Activated CD8-positive, alpha-beta memory T cell treated with anti-CD3 and anti-CD28 coated beads for 36 hours (primary cell): ENCODE data around the gene FLCN. TPM values are rescaled to one million over a fixed set of nuclear protein-coding genes. Genes with fewer than 3 reads are reported as not detected.

Experiments
- CTCF ChIA-PET: fragments of 350-600 bp; sonication (Branson Sonifier 250); formaldehyde crosslinking; loops from one replicate; lab custom pipeline; 2021; ENCODE audit warnings: antibody characterized with exemption; lab: Charles Lee
- POLR2A ChIA-PET: fragments of 350-600 bp; sonication (Branson Sonifier 250); formaldehyde crosslinking; loops from one replicate; lab custom pipeline; 2021; ENCODE audit warnings: antibody characterized with exemption; lab: Charles Lee
- total RNA-seq, 2 experiments: library from RNA; stranded (reverse); gene quantifications; one replicate each; pipeline ENCODE4 v1.2.3, GENCODE V29; 2021

FLCN gene
- total RNA-seq, 2 experiments from 2014 or later: 22.2 to 25.7 TPM

- CTCF ChIA-PET: interaction anchor here (0.7 to 0.8 kb wide), 3 partner anchors 9 to 258 kb away, joined by 4 read pairs; no protein-coding TSS in a partner anchor
- POLR2A ChIA-PET: no interaction called here
These were observed 59.8 kb downstream of the FLCN start for GRCh38 chr17:17177176-17177575.

- POLR2A ChIA-PET: no interaction called here
- CTCF ChIA-PET: no interaction called here
These were observed 60.6 kb downstream of the FLCN start for GRCh38 chr17:17176341-17176740.

- ChIA-PET POLR2A (no interaction called here), CTCF (interaction anchor here (1.1 kb wide), 1 partner anchor 8 kb away, joined by 4 read pairs; no protein-coding TSS in a partner anchor)
These were observed 61.1 kb downstream of the FLCN start for GRCh38 chr17:17175917-17176316.

DNA sequence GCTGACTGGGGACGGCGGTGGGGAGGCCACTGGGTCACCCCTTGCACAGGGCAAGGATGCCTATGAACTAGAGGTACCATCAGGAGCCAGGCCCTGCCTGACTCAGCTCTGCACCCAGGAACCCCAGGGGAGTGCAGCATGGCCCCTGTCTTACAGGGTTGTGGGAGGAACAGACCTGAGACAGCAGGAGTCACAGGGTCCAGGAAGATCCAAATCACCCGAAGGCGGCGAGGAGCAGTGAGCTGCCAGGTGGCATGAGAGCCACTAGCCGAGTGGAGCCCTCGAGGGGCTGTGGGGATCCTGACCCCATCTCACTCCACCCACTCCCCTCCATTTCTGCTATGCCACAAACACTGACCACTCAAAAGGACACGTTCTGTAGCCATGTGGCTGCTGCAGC, 61.6 kb downstream of the FLCN start:
- ChIA-PET POLR2A (no interaction called here), CTCF (interaction anchor here (0.7 to 1.1 kb wide), 2 partner anchors 9 to 15 kb away, joined by 3 to 4 read pairs; no protein-coding TSS in a partner anchor)

GRCh38 chr17:17173921-17174320, 63.0 kb downstream of the FLCN start:
- ChIA-PET POLR2A (no interaction called here), CTCF (no interaction called here)

- ChIA-PET CTCF (interaction anchor here (1.0 kb wide), 1 partner anchor 9 kb away, joined by 4 read pairs; no protein-coding TSS in a partner anchor), POLR2A (no interaction called here)
These were observed 64.0 kb downstream of the FLCN start for GRCh38 chr17:17172990-17173389.

GRCh38 chr17:17172001-17172939, 64.7 kb downstream of the FLCN start:
- CTCF ChIA-PET: interaction anchor here (1.0 kb wide), 1 partner anchor 9 kb away, joined by 4 read pairs; no protein-coding TSS in a partner anchor
- POLR2A ChIA-PET: interaction anchor here (0.7 kb wide), 1 partner anchor 11 kb away, joined by 3 read pairs; no protein-coding TSS in a partner anchor

- POLR2A ChIA-PET: no interaction called here
- CTCF ChIA-PET: no interaction called here
These were observed 65.8 kb downstream of the FLCN start for GRCh38 chr17:17171186-17171585.

- POLR2A ChIA-PET: interaction anchor here (0.6 kb wide), 1 partner anchor 35 kb away, joined by 3 read pairs; no protein-coding TSS in a partner anchor
- CTCF ChIA-PET: no interaction called here
These were observed 66.5 kb downstream of the FLCN start for GRCh38 chr17:17170346-17170985.

- ChIA-PET CTCF (no interaction called here), POLR2A (no interaction called here)
These were observed 67.6 kb downstream of the FLCN start for GRCh38 chr17:17169396-17169795.

DNA sequence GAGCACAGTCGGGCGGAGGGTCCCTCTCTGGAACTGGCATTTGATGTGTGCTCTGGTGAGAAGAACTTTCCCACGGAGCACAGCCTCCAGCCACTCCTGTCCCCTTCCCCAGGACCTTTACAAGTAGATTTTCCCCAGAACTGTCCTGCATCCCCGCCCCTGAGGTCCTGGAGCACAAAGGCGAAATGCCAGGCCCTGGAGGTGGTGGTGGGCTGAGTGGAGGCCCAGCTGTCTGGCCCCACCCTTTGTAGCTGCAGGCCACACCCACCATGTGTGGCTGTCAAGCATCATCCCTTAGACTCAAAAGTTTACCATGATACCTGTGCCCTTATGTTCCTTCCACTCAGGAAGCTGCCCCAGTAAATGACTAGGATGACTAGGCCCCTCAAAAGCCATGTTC, 68.6 kb downstream of the FLCN start:
- ChIA-PET CTCF (no interaction called here), POLR2A (interaction anchor here (0.5 kb wide), 1 partner anchor 11 kb away, joined by 4 read pairs; no protein-coding TSS in a partner anchor)

- CTCF ChIA-PET: interaction anchor here (0.5 kb wide), 1 partner anchor 9 kb away, joined by 4 read pairs; no protein-coding TSS in a partner anchor
These were observed 69.0 kb downstream of the FLCN start for GRCh38 chr17:17167986-17168385.

GRCh38 chr17:17167356-17167755, 69.6 kb downstream of the FLCN start:
- ChIA-PET CTCF (no interaction called here), POLR2A (no interaction called here)

More at GRCh38 chr17:17167986-17168385, 69.0 kb downstream of the FLCN start:
- POLR2A ChIA-PET: no interaction called here

DNA sequence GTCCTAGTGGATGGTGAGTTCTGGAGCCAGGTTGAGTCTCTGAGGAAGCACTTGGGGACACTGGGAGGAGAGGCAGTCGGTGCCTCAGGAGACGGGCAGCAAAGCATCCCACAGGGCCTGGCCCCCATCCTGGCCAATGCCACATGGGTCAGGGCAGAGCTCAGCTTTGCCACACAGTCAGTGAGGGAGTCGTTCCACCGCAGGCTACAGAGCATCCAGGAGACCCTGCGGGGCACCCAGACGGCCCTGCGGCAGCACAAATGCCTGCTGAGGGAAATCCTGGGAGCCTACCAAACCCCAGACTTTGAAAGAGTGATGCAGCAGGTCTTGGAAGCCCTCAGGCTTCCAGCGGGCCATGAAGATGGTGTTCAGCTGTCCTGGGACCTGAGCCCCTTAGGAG, 70.5 kb downstream of the FLCN start:
- CTCF ChIA-PET: no interaction called here
- POLR2A ChIA-PET: no interaction called here

GRCh38 chr17:17165666-17166308, 71.2 kb downstream of the FLCN start:
- CTCF ChIA-PET: no interaction called here
- POLR2A ChIA-PET: no interaction called here

DNA sequence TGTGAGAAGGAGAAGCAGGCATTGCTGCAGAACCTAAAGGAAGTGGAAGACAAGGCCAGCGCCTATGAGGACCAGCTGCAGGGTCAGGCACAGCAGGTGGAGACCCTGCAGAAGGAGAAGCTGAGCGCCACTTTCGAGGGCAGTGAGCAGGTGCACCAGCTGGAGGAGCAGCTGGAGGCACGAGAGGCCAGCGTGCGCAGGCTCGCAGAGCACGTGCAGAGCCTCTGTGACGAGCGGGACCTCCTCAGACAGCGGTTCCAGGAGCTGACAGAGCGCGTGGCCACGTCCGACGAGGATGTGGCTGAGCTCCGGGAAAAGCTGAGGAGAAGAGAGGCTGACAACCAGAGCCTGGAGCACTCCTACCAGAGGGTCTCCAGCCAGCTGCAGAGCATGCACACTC, 72.3 kb downstream of the FLCN start:
- POLR2A ChIA-PET: no interaction called here
- CTCF ChIA-PET: interaction anchor here (0.6 kb wide), 1 partner anchor 34 kb away, joined by 3 read pairs; no protein-coding TSS in a partner anchor

DNA sequence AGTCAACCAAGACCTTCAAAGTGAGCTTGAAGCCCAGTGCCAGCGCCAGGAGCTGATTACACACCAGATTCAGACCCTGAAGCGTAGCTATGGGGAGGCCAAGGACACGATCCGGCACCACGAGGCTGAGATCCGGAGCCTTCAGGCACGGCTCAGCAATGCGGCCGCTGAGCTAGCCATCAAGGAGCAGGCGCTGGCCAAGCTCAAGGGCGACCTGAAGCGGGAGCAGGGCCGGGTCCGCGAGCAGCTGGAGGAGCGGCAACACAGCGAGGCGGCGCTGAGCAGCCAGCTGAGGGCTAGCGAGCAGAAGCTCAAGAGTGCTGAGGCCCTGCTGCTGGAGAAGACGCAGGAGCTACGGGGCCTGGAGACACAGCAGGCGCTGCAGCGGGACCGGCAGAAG, 72.8 kb downstream of the FLCN start:
- ChIA-PET POLR2A (no interaction called here), CTCF (no interaction called here)
